B cell (primary cell): ENCODE data around the gene NKX6-2. TPM values are rescaled to one million over a fixed set of nuclear protein-coding genes. Genes with fewer than 3 reads are reported as not detected.

ENCODE experiments used
- ATAC-seq: fragments of 200-7000 bp; cut with Tn5 transposase; one replicate; pipeline ENCODE4 v1.10.0; 2021; ENCODE audit warnings: low read depth, mild to moderate bottlenecking, moderate number of reproducible peaks, moderate library complexity
- CTCF ChIA-PET: fragments of 350-600 bp; sonication (Branson Sonifier 250); formaldehyde crosslinking; loops from one replicate; lab custom pipeline; 2021; ENCODE audit warnings: antibody characterized with exemption, inconsistent platforms; lab: Charles Lee
- POLR2A ChIA-PET: fragments of 350-600 bp; sonication (Branson Sonifier 250); formaldehyde crosslinking; loops from one replicate; lab custom pipeline; 2021; ENCODE audit warnings: antibody characterized with exemption; lab: Charles Lee
- DNase-seq: peaks from one replicate; pipeline ENCODE4 v3.0.0; 2013
- H2AFZ ChIP-seq: 2 replicates; pipeline ENCODE4 v1.6.1; 2012; ENCODE audit warnings: mild to moderate bottlenecking, low read depth, low read length; ENCODE audit not compliant: insufficient read depth, poor library complexity, severe bottlenecking
- H3K27ac ChIP-seq, 2 donors: 1 replicate in 1 of 2; 2 replicates in 1 of 2; pipeline ENCODE4 v1.5.1; 2012 to 2013; ENCODE audit warnings: low read length in 2 of 2, mild to moderate bottlenecking in 2 of 2, moderate library complexity in 1 of 2
- H3K27me3 ChIP-seq, 4 experiments: fragments of 200-600 bp in 1 of 4; sonication (generic) in 1 of 4; replicated peaks in 1 of 4; 1 replicate in 2 of 4; 2 replicates in 2 of 4; pipeline versions ENCODE4 v1.6.1 to v1.7.0; 2013 to 2016; ENCODE audit warnings: low read length in 3 of 4, mild to moderate bottlenecking in 2 of 4, mixed read lengths in 1 of 4, moderate library complexity in 1 of 4; ENCODE audit not compliant: insufficient read depth in 4 of 4, control insufficient read depth in 3 of 4; ENCODE audit errors: control extremely low read depth in 1 of 4
- H3K36me3 ChIP-seq, 2 experiments: replicated peaks in 1 of 2; 1 replicate in 1 of 2; 2 replicates in 1 of 2; pipeline versions ENCODE4 v1.6.1 to v1.7.1; 2013; ENCODE audit warnings: low read length in 1 of 2; ENCODE audit not compliant: insufficient read depth in 2 of 2, control insufficient read depth in 1 of 2; ENCODE audit errors: control extremely low read depth in 1 of 2, extremely low read depth in 1 of 2
- H3K4me1 ChIP-seq, 2 donors: fragments of 200-600 bp in 1 of 2; sonication (generic) in 1 of 2; 1 replicate in 1 of 2; 2 replicates in 1 of 2; pipeline versions ENCODE4 v1.5.1 to v1.6.1; 2013 to 2017; ENCODE audit warnings: low read length in 2 of 2; ENCODE audit not compliant: control insufficient read depth in 2 of 2, insufficient read depth in 2 of 2
- H3K4me2 ChIP-seq: replicated peaks from 2 replicates; pipeline ENCODE3; 2012; ENCODE audit warnings: mild to moderate bottlenecking, low read depth, low read length; ENCODE audit not compliant: poor library complexity, severe bottlenecking
- H3K4me3 ChIP-seq, 5 experiments: fragments of 200-600 bp in 1 of 5; sonication (generic) in 1 of 5; 1 replicate in 3 of 5; 2 replicates in 2 of 5; pipeline versions ENCODE4 v1.5.1 to v1.7.0; 2011 to 2016; ENCODE audit warnings: low read length in 4 of 5, mild to moderate bottlenecking in 4 of 5, low read depth in 2 of 5, control low read depth in 1 of 5, moderate library complexity in 1 of 5; ENCODE audit not compliant: insufficient read depth in 1 of 5; ENCODE audit errors: control extremely low read depth in 1 of 5, extremely low read depth in 1 of 5
- H3K79me2 ChIP-seq: fragments of 200-600 bp; sonication (generic); one replicate; pipeline ENCODE4 v1.6.0; 2016; ENCODE audit warnings: low read length; ENCODE audit not compliant: control insufficient read depth, insufficient read depth
- H3K9ac ChIP-seq: fragments of 200-600 bp; sonication (generic); 2 replicates; pipeline ENCODE4 v1.6.1; 2017; ENCODE audit warnings: mild to moderate bottlenecking, low read length, moderate library complexity
- H3K9me3 ChIP-seq, 3 donors: one replicate each; pipeline versions ENCODE4 v1.6.1 to v1.7.1; 2013; ENCODE audit warnings: low read length in 2 of 3; ENCODE audit not compliant: control insufficient read depth in 2 of 3, insufficient read depth in 1 of 3; ENCODE audit errors: control extremely low read depth in 1 of 3
- H4K20me1 ChIP-seq: 2 replicates; pipeline ENCODE4 v1.6.0; 2012; ENCODE audit warnings: mild to moderate bottlenecking, low read length; ENCODE audit not compliant: insufficient read depth, control insufficient read depth, poor library complexity, severe bottlenecking
- H3K27ac Mint-ChIP-seq: one replicate; pipeline ENCODE4 v1.8.0; 2021; ENCODE audit warnings: mixed read lengths
- H3K27me3 Mint-ChIP-seq: one replicate; pipeline ENCODE4 v1.8.0; 2021; ENCODE audit warnings: mixed read lengths
- H3K4me1 Mint-ChIP-seq: one replicate; pipeline ENCODE4 v1.8.0; 2021; ENCODE audit warnings: mixed read lengths
- H3K4me3 Mint-ChIP-seq: one replicate; pipeline ENCODE4 v1.8.0; 2021; ENCODE audit warnings: mixed read lengths
- H3K9me3 Mint-ChIP-seq: one replicate; pipeline ENCODE4 v1.8.0; 2022; ENCODE audit warnings: mixed read lengths; ENCODE audit not compliant: insufficient read depth
- EZH2 ChIP-seq: IDR thresholded peaks from 2 replicates; pipeline ENCODE4 v1.6.1; 2012; ENCODE audit warnings: borderline replicate concordance, low read depth, mild to moderate bottlenecking, moderate library complexity, low read length; ENCODE audit not compliant: insufficient read depth, poor library complexity, severe bottlenecking
- WGBS: methylation state at CpG from one replicate; pipeline ENCODE4 v1.1.5; 2013; ENCODE audit warnings: missing lambda C conversion rate; ENCODE audit not compliant: insufficient coverage; 5-methylcytosine and 5-hydroxymethylcytosine counted together
- intact Hi-C: fragments of 100-400 bp; cut with micrococcal nuclease; formaldehyde crosslinking; loops from one replicate; pipeline ENCODE4 v1.10.0; 2022
- polyA plus RNA-seq: library from polyadenylated mRNA; depleted of rRNA; stranded (reverse); fragments of >200 nt; gene quantifications from 2 replicates; pipeline ENCODE4 v1.2.3, GENCODE V29; 2012
- total RNA-seq, 2 donors: library from RNA; stranded (reverse); fragments of 120-200 nt in 1 of 2; gene quantifications; 1 replicate in 1 of 2; 2 replicates in 1 of 2; pipeline versions ENCODE4 v1.2.3 to v1.2.4, GENCODE V29; 2013 to 2022
- TF ChIP-seq, protein P1 (sequence below): fragments of 200-600 bp; IDR thresholded peaks from one replicate; pipeline ENCODE4 v1.8.0; 2022; ENCODE audit warnings: antibody characterized with exemption, mild to moderate bottlenecking

NKX6-2 gene
- total and polyA plus RNA-seq, 2 donors (not counting 1 experiment from before 2014, with no cell fraction given), result not detected

DNA sequence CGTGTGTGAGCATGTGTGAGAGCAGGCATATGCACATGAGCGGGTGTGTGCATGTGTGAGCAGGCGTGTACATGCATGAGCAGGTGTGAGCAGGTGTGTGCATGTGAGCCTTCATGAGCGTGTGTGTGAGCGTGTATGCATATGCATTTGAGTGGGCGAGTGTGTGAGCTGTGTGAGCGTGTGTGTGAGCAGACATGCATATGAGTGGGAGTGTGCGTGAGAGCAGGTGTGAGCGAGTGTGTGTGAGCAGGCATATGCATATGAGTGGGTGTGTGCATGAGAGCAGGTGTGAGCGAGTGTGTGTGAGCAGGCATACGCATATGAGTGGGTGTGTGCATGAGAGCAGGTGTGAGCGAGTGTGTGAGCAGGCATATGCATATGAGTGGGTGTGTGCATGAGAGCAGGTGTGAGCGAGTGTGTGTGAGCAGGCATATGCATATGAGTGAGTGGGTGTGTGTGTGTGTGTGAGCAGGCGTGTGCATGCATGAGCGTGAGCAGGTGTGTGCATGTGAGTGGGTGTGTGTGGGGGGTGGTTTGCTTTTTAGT, 30.7 kb downstream of the NKX6-2 start:
- WGBS, result 98% methylated on average over 15 of the region's 15 CpGs
- no peak overlapping the region for H3K4me2 ChIP-seq
- no peak overlapping the region for H3K9ac ChIP-seq
- DNase-seq (no peak), ATAC-seq (no peak)
- H3K27me3 Mint-ChIP-seq, result no peaks in the 10 kb centered on the region
- POLR2A ChIA-PET, result no interaction called here
- peaks cover 5% of the 10 kb centered on the region for H4K20me1 ChIP-seq
- no peak overlapping the region for H2AFZ ChIP-seq
- CTCF ChIA-PET, result no interaction called here
- no peaks in the 10 kb centered on the region for H3K27me3 ChIP-seq
- peaks cover 0 to 55% (median 0%) of the 10 kb centered on the region in 3 donors for H3K9me3 ChIP-seq
- H3K27ac ChIP-seq, result no peak overlapping the region
- no peaks in the 10 kb centered on the region for H3K4me1 ChIP-seq
- peaks cover 0 to 52% of the 10 kb centered on the region in 2 experiments for H3K36me3 ChIP-seq
- intact Hi-C loops, result no loop called here
- no peak overlapping the region for H3K27ac Mint-ChIP-seq
- no peak overlapping the region for H3K4me3 Mint-ChIP-seq
- TF ChIP-seq, protein P1, sequence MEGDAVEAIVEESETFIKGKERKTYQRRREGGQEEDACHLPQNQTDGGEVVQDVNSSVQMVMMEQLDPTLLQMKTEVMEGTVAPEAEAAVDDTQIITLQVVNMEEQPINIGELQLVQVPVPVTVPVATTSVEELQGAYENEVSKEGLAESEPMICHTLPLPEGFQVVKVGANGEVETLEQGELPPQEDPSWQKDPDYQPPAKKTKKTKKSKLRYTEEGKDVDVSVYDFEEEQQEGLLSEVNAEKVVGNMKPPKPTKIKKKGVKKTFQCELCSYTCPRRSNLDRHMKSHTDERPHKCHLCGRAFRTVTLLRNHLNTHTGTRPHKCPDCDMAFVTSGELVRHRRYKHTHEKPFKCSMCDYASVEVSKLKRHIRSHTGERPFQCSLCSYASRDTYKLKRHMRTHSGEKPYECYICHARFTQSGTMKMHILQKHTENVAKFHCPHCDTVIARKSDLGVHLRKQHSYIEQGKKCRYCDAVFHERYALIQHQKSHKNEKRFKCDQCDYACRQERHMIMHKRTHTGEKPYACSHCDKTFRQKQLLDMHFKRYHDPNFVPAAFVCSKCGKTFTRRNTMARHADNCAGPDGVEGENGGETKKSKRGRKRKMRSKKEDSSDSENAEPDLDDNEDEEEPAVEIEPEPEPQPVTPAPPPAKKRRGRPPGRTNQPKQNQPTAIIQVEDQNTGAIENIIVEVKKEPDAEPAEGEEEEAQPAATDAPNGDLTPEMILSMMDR, result no peak
- no peak for TF ChIP-seq EZH2
- no peak overlapping the region for H3K4me3 ChIP-seq
- H3K9me3 Mint-ChIP-seq, result peaks cover 4% of the 10 kb centered on the region
- no peaks in the 10 kb centered on the region for H3K4me1 Mint-ChIP-seq
- H3K79me2 ChIP-seq, result no peaks in the 10 kb centered on the region

DNA sequence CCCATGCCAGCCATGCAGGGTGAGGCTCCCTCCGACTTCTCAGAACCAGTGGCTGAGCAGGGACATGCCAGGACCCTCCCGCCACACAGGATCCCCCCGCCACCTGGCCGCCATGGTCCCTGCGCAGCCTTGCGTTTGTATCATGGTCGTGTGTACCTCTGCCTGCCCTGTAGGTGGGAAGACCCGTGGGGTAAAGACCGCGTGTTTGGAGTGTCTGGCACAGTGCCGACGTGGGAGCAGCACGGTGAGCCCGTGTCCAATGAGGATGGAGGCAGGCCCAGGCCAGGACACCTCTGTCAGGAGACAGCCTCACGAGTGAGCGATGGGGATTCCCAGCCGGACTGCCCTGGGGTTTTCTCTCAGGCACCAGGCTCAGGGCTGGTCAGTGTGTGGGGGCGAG, 31.9 kb downstream of the NKX6-2 start:
- H3K27ac Mint-ChIP-seq, result no peak overlapping the region
- no peak overlapping the region for H3K9ac ChIP-seq
- peaks cover 9% of the 10 kb centered on the region for H4K20me1 ChIP-seq
- H2AFZ ChIP-seq, result no peak overlapping the region
- H3K4me3 ChIP-seq, result no peak overlapping the region
- ATAC-seq (no peak), DNase-seq (no peak)
- no peaks in the 10 kb centered on the region for H3K27me3 ChIP-seq
- CTCF ChIA-PET, result no interaction called here
- POLR2A ChIA-PET, result no interaction called here
- no peak overlapping the region for H3K4me3 Mint-ChIP-seq
- H3K27me3 Mint-ChIP-seq, result no peaks in the 10 kb centered on the region
- no peak overlapping the region for H3K4me2 ChIP-seq
- H3K9me3 ChIP-seq, result peaks cover 0 to 50% (median 0%) of the 10 kb centered on the region in 3 donors
- no peaks in the 10 kb centered on the region for H3K4me1 Mint-ChIP-seq
- H3K9me3 Mint-ChIP-seq, result peaks cover 4% of the 10 kb centered on the region
- intact Hi-C loops, result no loop called here
- 97% methylated on average over 18 of the region's 18 CpGs for WGBS
- no peaks in the 10 kb centered on the region for H3K79me2 ChIP-seq
- no peaks in the 10 kb centered on the region for H3K4me1 ChIP-seq
- TF ChIP-seq, protein P1, result no peak
- no peak for TF ChIP-seq EZH2
- no peak overlapping the region for H3K27ac ChIP-seq
- H3K36me3 ChIP-seq, result peaks cover 0 to 44% of the 10 kb centered on the region in 2 experiments
